ENCODE measurements around the gene HRH2.

- TF ChIP-seq POLR2A (IDR thresholded peaks at IDR 0.05) (no peak), CTCF (IDR thresholded peaks at IDR 0.05) (no peak)
These were observed 90.8 kb downstream of the HRH2 start for GRCh38 chr5:175748650-175749049.
